Embryonic facial prominence (tissue), 1 donor: ENCODE results near the gene KDM2A.

ENCODE experiments used
- DNase-seq: peaks from one replicate; pipeline ENCODE4 v3.0.0-alpha.2; 2016; ENCODE audit errors: extremely low spot score

Gene KDM2A

GRCh38 chr11:67301951-67302516, 183.0 kb downstream of the KDM2A start:
- no peak for DNase-seq

- no peak for DNase-seq
Measured at GRCh38 chr11:67302571-67303131, 183.6 kb downstream of the KDM2A start.

GRCh38 chr11:67303132-67303834, 184.2 kb downstream of the KDM2A start, which contains the start of gene SSH3:
SSH3 (plus strand) TSS chr11:67303530; CDS start chr11:67303626, 96 bp downstream.
- DNase-seq: no peak

GRCh38 chr11:67303835-67304411, 184.9 kb downstream of the KDM2A start:
- no peak for DNase-seq

- no peak for DNase-seq
Measured at GRCh38 chr11:67304511-67305113, 185.5 kb downstream of the KDM2A start.

GRCh38 chr11:67306769-67307544, 187.9 kb downstream of the KDM2A start:
- no peak for DNase-seq

- no peak for DNase-seq
Measured at GRCh38 chr11:67307545-67308001, 188.5 kb downstream of the KDM2A start.
